HepG2 (cell line): Measurements from ENCODE around the gene DDIT4. TPM values are rescaled to one million over a fixed set of nuclear protein-coding genes. Genes with fewer than 3 reads are reported as not detected.

Experiments
- ARID2 ChIP-seq: sonication (generic); formaldehyde crosslinking; IDR thresholded peaks from 2 replicates; pipeline ENCODE4 v1.8.1; 2022; ENCODE audit warnings: mild to moderate bottlenecking, missing genetic modification reagents, borderline replicate concordance
- CBX5 ChIP-seq: sonication (generic); formaldehyde crosslinking; IDR thresholded peaks from 2 replicates; pipeline ENCODE4 v1.4.0; 2020; ENCODE audit warnings: missing genetic modification reagents, borderline replicate concordance
- EEA1 ChIP-seq: sonication (generic); formaldehyde crosslinking; IDR thresholded peaks from 2 replicates; pipeline ENCODE4 v1.5.1; 2020; ENCODE audit warnings: mild to moderate bottlenecking, missing genetic modification reagents, borderline replicate concordance
- ETV6 ChIP-seq: sonication (generic); formaldehyde crosslinking; conservative IDR thresholded peaks from 2 replicates; pipeline ENCODE4 v1.4.0; 2020; ENCODE audit warnings: missing genetic modification reagents
- IKZF1 ChIP-seq: fragments of 450-650 bp; IDR thresholded peaks from 2 replicates; pipeline ENCODE4 v1.7.1; 2016
- IRX3 ChIP-seq: sonication (generic); formaldehyde crosslinking; IDR thresholded peaks from 2 replicates; pipeline ENCODE4 v1.8.1; 2023; ENCODE audit warnings: mild to moderate bottlenecking, low read depth, missing genetic modification reagents, borderline replicate concordance
- KLF16 ChIP-seq, 2 experiments: sonication (generic) in 1 of 2; formaldehyde crosslinking in 1 of 2; IDR thresholded peaks; 2 replicates each; pipeline versions ENCODE4 v1.6.1 to v1.8.0; 2016 to 2023; ENCODE audit warnings: missing genetic modification reagents in 2 of 2, missing compliant biosample characterization in 1 of 2
- MAZ ChIP-seq, 2 experiments: sonication (generic) in 1 of 2; formaldehyde crosslinking in 1 of 2; IDR thresholded peaks; 2 replicates each; pipeline versions ENCODE4 v1.5.0 to v1.6.1; 2012 to 2020; ENCODE audit warnings: low read depth in 2 of 2, mild to moderate bottlenecking in 2 of 2, borderline replicate concordance in 1 of 2, improper control_type of control experiment in 1 of 2, low read length in 1 of 2, missing genetic modification reagents in 1 of 2, moderate library complexity in 1 of 2
- MEF2D ChIP-seq: sonication (generic); formaldehyde crosslinking; IDR thresholded peaks from 2 replicates; pipeline ENCODE4 v1.5.1; 2020; ENCODE audit warnings: mild to moderate bottlenecking, missing genetic modification reagents
- MIXL1 ChIP-seq: IDR thresholded peaks from 2 replicates; pipeline ENCODE4 v1.6.1; 2016
- NPAS2 ChIP-seq: sonication (generic); formaldehyde crosslinking; IDR thresholded peaks from 2 replicates; pipeline ENCODE4 v1.8.0; 2022; ENCODE audit warnings: mild to moderate bottlenecking, missing genetic modification reagents, borderline replicate concordance
- POLR2AphosphoS2 ChIP-seq: IDR thresholded peaks from 2 replicates; pipeline ENCODE4 v1.6.1; 2011; ENCODE audit warnings: low read depth, low read length, improper control_type of control experiment
- POLR2G ChIP-seq: fragments of 200-400 bp; formaldehyde crosslinking; IDR thresholded peaks from 2 replicates; pipeline ENCODE4 v1.6.1; 2018; ENCODE audit warnings: mild to moderate bottlenecking, low read depth, low read length, moderate library complexity
- REPIN1 ChIP-seq: sonication (generic); formaldehyde crosslinking; IDR thresholded peaks from 2 replicates; pipeline ENCODE4 v1.8.0; 2022; ENCODE audit warnings: missing genetic modification reagents, low read depth, mild to moderate bottlenecking, borderline replicate concordance
- RXRB ChIP-seq: IDR thresholded peaks from 2 replicates; pipeline ENCODE4 v1.6.1; 2016; ENCODE audit warnings: borderline replicate concordance, missing genetic modification reagents, missing compliant biosample characterization
- SCMH1 ChIP-seq: sonication (generic); formaldehyde crosslinking; IDR thresholded peaks from 2 replicates; pipeline ENCODE4 v1.9.0; 2021; ENCODE audit warnings: missing genetic modification reagents, mild to moderate bottlenecking, borderline replicate concordance
- SP2 ChIP-seq: sonication (generic); formaldehyde crosslinking; IDR thresholded peaks from 2 replicates; pipeline ENCODE4 v1.5.1; 2020; ENCODE audit warnings: mild to moderate bottlenecking, missing genetic modification reagents
- ZFP41 ChIP-seq: sonication (generic); formaldehyde crosslinking; IDR thresholded peaks from 2 replicates; pipeline ENCODE4 v1.4.0; 2020; ENCODE audit warnings: mild to moderate bottlenecking, missing genetic modification reagents, borderline replicate concordance
- ZFX ChIP-seq: sonication (generic); formaldehyde crosslinking; IDR thresholded peaks from 2 replicates; pipeline ENCODE4 v1.4.0; 2020; ENCODE audit warnings: mild to moderate bottlenecking, low read depth, missing genetic modification reagents, moderate library complexity
- ZNF17 ChIP-seq: sonication (generic); formaldehyde crosslinking; IDR thresholded peaks from 2 replicates; pipeline ENCODE4 v1.5.0; 2020; ENCODE audit warnings: mild to moderate bottlenecking, missing genetic modification reagents
- ZNF468 ChIP-seq: sonication (generic); formaldehyde crosslinking; IDR thresholded peaks from 2 replicates; pipeline ENCODE4 v1.8.0; 2022; ENCODE audit warnings: mild to moderate bottlenecking, moderate library complexity, missing genetic modification reagents
- ZNF570 ChIP-seq: sonication (generic); formaldehyde crosslinking; IDR thresholded peaks from 2 replicates; pipeline ENCODE4 v1.4.0; 2020; ENCODE audit warnings: mild to moderate bottlenecking, missing genetic modification reagents, borderline replicate concordance
- ZNF629 ChIP-seq: sonication (generic); formaldehyde crosslinking; conservative IDR thresholded peaks from 2 replicates; pipeline ENCODE4 v1.5.0; 2020; ENCODE audit warnings: missing genetic modification reagents
- ZNF660 ChIP-seq: sonication (generic); formaldehyde crosslinking; IDR thresholded peaks from 2 replicates; pipeline ENCODE4 v1.5.1; 2020; ENCODE audit warnings: mild to moderate bottlenecking, low read depth, missing genetic modification reagents, borderline replicate concordance
- ZNF879 ChIP-seq: sonication (generic); formaldehyde crosslinking; IDR thresholded peaks from 2 replicates; pipeline ENCODE4 v1.8.1; 2023; ENCODE audit warnings: missing genetic modification reagents
- ZZZ3 ChIP-seq: sonication (generic); formaldehyde crosslinking; IDR thresholded peaks from 2 replicates; pipeline ENCODE4 v1.4.0; 2020; ENCODE audit warnings: missing genetic modification reagents, mild to moderate bottlenecking, borderline replicate concordance
- polyA plus RNA-seq, 8 experiments: library from polyadenylated mRNA; depleted of rRNA in 3 of 8; stranded (reverse) in 7 of 8; unstranded in 1 of 8; fragments of >200 nt; fragmentation: Illumina TruSeq in 4 of 8; extraction: Trizol in 4 of 8; gene quantifications; 2 replicates each; pipeline versions ENCODE4 v1.2.1 to v1.2.3, GENCODE V29; 2011 to 2016; ENCODE audit warnings: low read depth in 4 of 8, missing spikeins in 1 of 8, mixed read lengths in 1 of 8; ENCODE audit not compliant: insufficient read depth in 1 of 8
- total RNA-seq, 5 experiments: library from RNA; depleted of rRNA; stranded (reverse); fragments of >200 nt; fragmentation: Illumina TruSeq; extraction: Trizol; gene quantifications; 2 replicates each; pipeline ENCODE4 v1.2.3, GENCODE V29; 2016; ENCODE audit warnings: low read depth in 1 of 5
- TF ChIP-seq, protein P1 (sequence below): sonication (generic); formaldehyde crosslinking; IDR thresholded peaks from 2 replicates; pipeline ENCODE4 v1.4.0; 2020; ENCODE audit warnings: low read depth, missing genetic modification reagents

DDIT4 gene
- total and polyA plus RNA-seq, 2 of the 13 experiments (the other 11 are each of a cell fraction or from before 2014, with no cell fraction given): 35.6 to 40.7 TPM

DNA sequence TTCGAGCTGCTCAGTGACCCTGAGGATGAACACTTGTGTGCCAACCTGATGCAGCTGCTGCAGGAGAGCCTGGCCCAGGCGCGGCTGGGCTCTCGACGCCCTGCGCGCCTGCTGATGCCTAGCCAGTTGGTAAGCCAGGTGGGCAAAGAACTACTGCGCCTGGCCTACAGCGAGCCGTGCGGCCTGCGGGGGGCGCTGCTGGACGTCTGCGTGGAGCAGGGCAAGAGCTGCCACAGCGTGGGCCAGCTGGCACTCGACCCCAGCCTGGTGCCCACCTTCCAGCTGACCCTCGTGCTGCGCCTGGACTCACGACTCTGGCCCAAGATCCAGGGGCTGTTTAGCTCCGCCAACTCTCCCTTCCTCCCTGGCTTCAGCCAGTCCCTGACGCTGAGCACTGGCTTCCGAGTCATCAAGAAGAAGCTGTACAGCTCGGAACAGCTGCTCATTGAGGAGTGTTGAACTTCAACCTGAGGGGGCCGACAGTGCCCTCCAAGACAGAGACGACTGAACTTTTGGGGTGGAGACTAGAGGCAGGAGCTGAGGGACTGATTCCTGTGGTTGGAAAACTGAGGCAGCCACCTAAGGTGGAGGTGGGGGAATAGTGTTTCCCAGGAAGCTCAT, 1.1 kb downstream of the DDIT4 start (continued):
- TF ChIP-seq IKZF1: no peak
- TF ChIP-seq, protein P1, sequence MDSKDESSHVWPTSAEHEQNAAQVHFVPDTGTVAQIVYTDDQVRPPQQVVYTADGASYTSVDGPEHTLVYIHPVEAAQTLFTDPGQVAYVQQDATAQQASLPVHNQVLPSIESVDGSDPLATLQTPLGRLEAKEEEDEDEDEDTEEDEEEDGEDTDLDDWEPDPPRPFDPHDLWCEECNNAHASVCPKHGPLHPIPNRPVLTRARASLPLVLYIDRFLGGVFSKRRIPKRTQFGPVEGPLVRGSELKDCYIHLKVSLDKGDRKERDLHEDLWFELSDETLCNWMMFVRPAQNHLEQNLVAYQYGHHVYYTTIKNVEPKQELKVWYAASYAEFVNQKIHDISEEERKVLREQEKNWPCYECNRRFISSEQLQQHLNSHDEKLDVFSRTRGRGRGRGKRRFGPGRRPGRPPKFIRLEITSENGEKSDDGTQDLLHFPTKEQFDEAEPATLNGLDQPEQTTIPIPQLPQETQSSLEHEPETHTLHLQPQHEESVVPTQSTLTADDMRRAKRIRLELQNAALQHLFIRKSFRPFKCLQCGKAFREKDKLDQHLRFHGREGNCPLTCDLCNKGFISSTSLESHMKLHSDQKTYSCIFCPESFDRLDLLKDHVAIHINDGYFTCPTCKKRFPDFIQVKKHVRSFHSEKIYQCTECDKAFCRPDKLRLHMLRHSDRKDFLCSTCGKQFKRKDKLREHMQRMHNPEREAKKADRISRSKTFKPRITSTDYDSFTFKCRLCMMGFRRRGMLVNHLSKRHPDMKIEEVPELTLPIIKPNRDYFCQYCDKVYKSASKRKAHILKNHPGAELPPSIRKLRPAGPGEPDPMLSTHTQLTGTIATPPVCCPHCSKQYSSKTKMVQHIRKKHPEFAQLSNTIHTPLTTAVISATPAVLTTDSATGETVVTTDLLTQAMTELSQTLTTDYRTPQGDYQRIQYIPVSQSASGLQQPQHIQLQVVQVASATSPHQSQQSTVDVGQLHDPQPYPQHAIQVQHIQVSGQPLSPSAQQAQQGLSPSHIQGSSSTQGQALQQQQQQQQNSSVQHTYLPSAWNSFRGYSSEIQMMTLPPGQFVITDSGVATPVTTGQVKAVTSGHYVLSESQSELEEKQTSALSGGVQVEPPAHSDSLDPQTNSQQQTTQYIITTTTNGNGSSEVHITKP (CRISPR knock-in tag): no peak
- no peak for TF ChIP-seq SCMH1
- no peak for TF ChIP-seq MEF2D (CRISPR knock-in tag)
- peak; percentile 54; the same call in 1 of the 2 replicates for TF ChIP-seq CBX5
- TF ChIP-seq POLR2AphosphoS2: no peak
- no peak for TF ChIP-seq ZNF17 (CRISPR knock-in tag)
- peak; percentile 57 for TF ChIP-seq ZFX (CRISPR knock-in tag)
- TF ChIP-seq RXRB (CRISPR knock-in tag): 0 out of 2 replicates have a peak, but pooled peaks have one; percentile 33
- no peak for TF ChIP-seq ETV6
- no peak for TF ChIP-seq EEA1
- TF ChIP-seq KLF16 (CRISPR knock-in tag; IDR thresholded peaks at IDR 0.05): 0 out of 4 replicates have a peak, but pooled peaks of 1 of the 2 experiments have one; percentile 30
- no peak for TF ChIP-seq ZNF629 (CRISPR knock-in tag)
- no peak for TF ChIP-seq MAZ (IDR thresholded peaks at IDR 0.05; ENCODE audit: borderline replicate concordance, low read depth, low read length)
- no peak for TF ChIP-seq MAZ (CRISPR knock-in tag; IDR thresholded peaks at IDR 0.05; ENCODE audit: low read depth)
- no peak; the same call in none of the 2 replicates for TF ChIP-seq POLR2G
- TF ChIP-seq ZNF879 (CRISPR knock-in tag): peak; percentile 60; the same call in 1 of the 2 replicates
- TF ChIP-seq REPIN1 (CRISPR knock-in tag): no peak; the same call in 1 of the 2 replicates
- no peak for TF ChIP-seq ZNF570 (CRISPR knock-in tag)
- no peak for TF ChIP-seq ZNF660
- TF ChIP-seq NPAS2 (CRISPR knock-in tag): no peak
- peak; percentile 1; the same call in 1 of the 2 replicates for TF ChIP-seq MIXL1
- no peak; the same call in 1 of the 2 replicates for TF ChIP-seq ZNF468
- no peak for TF ChIP-seq ARID2 (CRISPR knock-in tag)
- no peak for TF ChIP-seq ZZZ3
- no peak for TF ChIP-seq SP2 (CRISPR knock-in tag)
- no peak for TF ChIP-seq IRX3
- no peak for TF ChIP-seq ZFP41 (CRISPR knock-in tag)
